ENCODE measurements around the gene MORN5.

The MORN5 gene

DNA sequence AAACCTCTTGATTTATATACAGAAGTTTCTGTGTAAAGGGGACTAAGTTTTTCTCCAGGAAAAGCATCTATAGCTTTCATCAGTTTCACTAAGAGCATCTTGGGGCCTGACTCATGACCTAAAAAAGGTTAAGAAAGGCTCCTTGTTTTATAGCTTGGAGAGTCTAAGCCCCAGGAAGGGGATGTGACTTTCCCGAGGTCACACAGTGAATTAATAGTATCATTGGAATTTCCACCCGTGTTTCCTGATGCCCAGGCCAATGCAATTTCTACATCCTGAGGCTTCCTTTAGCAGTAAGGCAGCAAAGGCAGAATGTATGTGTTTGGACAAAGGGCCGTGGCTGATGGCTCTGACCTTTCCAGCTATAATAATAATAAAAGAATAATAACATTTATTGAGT, 8.6 kb downstream of the MORN5 start:
- Histone ChIP-seq H3K27ac (ENCODE audit: low read depth, low read length) (no peak overlapping the region), H3K36me3 (ENCODE audit: control insufficient read depth, insufficient read depth, low read length) (no peaks in the 10 kb centered on the region), H3K27me3 (ENCODE audit: control insufficient read depth, insufficient read depth, low read length) (no peaks in the 10 kb centered on the region), H3K4me3 (ENCODE audit: low read length) (no peak overlapping the region), H3K9ac (ENCODE audit: low read length) (no peak overlapping the region), H3K4me1 (ENCODE audit: control insufficient read depth, insufficient read depth, low read length) (peaks cover 10% of the 10 kb centered on the region)

- Histone ChIP-seq H3K4me1 (ENCODE audit: control insufficient read depth, insufficient read depth, low read length) (no peaks in the 10 kb centered on the region), H3K4me3 (ENCODE audit: low read length) (no peak overlapping the region), H3K9ac (ENCODE audit: low read length) (no peak overlapping the region), H3K27me3 (ENCODE audit: control insufficient read depth, insufficient read depth, low read length) (no peaks in the 10 kb centered on the region), H3K27ac (ENCODE audit: low read depth, low read length) (no peak overlapping the region), H3K36me3 (ENCODE audit: control insufficient read depth, insufficient read depth, low read length) (no peaks in the 10 kb centered on the region)
Observed at GRCh38 chr9:122172131-122172530, 12.4 kb downstream of the MORN5 start.

DNA sequence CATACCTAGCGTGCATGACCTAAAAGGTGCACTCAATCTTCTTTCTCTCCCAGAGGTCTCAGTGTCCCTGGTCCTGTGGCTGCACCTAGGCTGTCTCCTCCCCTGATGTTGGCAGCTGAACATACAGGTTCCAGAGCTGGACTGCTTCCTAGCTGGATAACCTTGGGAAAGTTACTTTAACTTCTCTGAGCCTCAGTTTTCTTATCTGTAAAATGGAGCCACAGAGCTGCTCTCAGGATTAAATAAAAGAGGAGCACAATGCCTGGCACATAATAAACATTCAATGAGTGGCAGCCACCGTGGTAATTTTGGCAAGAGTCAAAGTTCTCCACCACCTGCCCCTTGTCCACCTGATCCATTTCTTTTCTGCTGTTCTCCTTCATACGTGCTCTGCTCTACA, 14.0 kb downstream of the MORN5 start:
- no peak overlapping the region for H3K9ac ChIP-seq (ENCODE audit: low read length)
- H3K27ac ChIP-seq (ENCODE audit: low read depth, low read length) = no peak overlapping the region
- no peaks in the 10 kb centered on the region for H3K27me3 ChIP-seq (ENCODE audit: control insufficient read depth, insufficient read depth, low read length)
- H3K4me3 ChIP-seq (ENCODE audit: low read length) = no peak overlapping the region
- no peaks in the 10 kb centered on the region for H3K36me3 ChIP-seq (ENCODE audit: control insufficient read depth, insufficient read depth, low read length)
- H3K4me1 ChIP-seq (ENCODE audit: control insufficient read depth, insufficient read depth, low read length) = no peaks in the 10 kb centered on the region

- H3K27me3 ChIP-seq (ENCODE audit: control insufficient read depth, insufficient read depth, low read length) = no peaks in the 10 kb centered on the region
- H3K4me3 ChIP-seq (ENCODE audit: low read length) = no peak overlapping the region
- no peak overlapping the region for H3K27ac ChIP-seq (ENCODE audit: low read depth, low read length)
- H3K9ac ChIP-seq (ENCODE audit: low read length) = no peak overlapping the region
- H3K36me3 ChIP-seq (ENCODE audit: control insufficient read depth, insufficient read depth, low read length) = no peaks in the 10 kb centered on the region
- H3K4me1 ChIP-seq (ENCODE audit: control insufficient read depth, insufficient read depth, low read length) = no peaks in the 10 kb centered on the region
Observed at GRCh38 chr9:122176916-122177315, 17.2 kb downstream of the MORN5 start.

DNA sequence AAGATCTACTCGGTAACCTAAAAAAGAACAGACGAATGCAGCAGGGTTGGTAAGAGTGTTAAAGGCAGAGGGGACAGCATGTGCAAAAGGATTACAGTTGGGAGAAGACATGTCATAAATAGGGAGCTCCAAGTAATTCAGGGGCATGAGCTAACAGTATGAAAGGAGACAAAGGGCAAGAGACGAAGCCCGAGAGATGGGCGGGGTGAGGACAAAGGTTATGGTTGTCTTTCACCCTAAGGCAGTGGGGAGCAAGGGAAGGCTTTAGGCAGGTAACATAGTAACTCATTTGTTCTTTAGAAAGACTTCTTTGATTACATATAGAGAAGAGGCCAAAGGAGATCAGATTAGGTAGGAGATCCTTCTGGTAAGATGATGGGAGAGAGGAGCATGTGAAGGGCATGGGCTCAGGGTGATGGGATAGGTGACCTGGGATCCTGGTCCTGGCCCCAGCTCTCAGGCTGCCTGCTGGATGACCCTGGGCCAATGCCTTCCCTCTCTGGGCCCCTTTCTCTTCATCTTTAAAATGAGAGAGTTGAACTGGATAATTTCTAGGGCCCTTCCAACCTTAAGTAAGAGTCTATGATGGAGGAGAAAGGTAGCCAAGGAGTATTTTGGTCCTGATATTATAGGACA, 19.5 kb downstream of the MORN5 start:
- Histone ChIP-seq H3K27me3 (ENCODE audit: control insufficient read depth, insufficient read depth, low read length) (no peaks in the 10 kb centered on the region), H3K36me3 (ENCODE audit: control insufficient read depth, insufficient read depth, low read length) (no peaks in the 10 kb centered on the region), H3K4me1 (ENCODE audit: control insufficient read depth, insufficient read depth, low read length) (no peaks in the 10 kb centered on the region), H3K9ac (ENCODE audit: low read length) (no peak overlapping the region), H3K27ac (ENCODE audit: low read depth, low read length) (no peak overlapping the region), H3K4me3 (ENCODE audit: low read length) (no peak overlapping the region)

GRCh38 chr9:122179690-122180074, 20.0 kb downstream of the MORN5 start:
- Histone ChIP-seq H3K4me3 (ENCODE audit: low read length) (no peak overlapping the region), H3K9ac (ENCODE audit: low read length) (no peak overlapping the region), H3K27ac (ENCODE audit: low read depth, low read length) (no peak overlapping the region), H3K36me3 (ENCODE audit: control insufficient read depth, insufficient read depth, low read length) (no peaks in the 10 kb centered on the region), H3K27me3 (ENCODE audit: control insufficient read depth, insufficient read depth, low read length) (no peaks in the 10 kb centered on the region), H3K4me1 (ENCODE audit: control insufficient read depth, insufficient read depth, low read length) (no peaks in the 10 kb centered on the region)

DNA sequence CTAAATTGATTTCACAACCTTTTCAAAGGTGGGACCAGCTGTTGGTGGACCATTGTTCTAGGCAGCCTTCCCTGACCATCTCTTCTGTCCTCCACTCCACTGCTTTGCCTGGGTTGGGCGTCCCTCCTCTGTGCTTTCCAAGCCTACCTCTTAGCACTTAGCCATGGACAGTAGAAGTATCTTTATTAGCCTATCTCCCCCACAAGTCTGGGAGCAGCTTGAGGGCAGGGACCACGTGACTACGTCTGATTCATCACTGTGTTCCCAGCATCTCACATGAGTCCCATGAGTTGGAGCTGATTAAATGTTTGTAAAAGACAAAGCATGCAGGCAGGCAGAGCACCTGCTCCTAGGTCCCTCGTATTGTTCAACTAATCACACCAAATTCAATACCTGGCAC, 20.9 kb downstream of the MORN5 start:
- Histone ChIP-seq H3K9ac (ENCODE audit: low read length) (no peak overlapping the region), H3K27ac (ENCODE audit: low read depth, low read length) (no peak overlapping the region), H3K27me3 (ENCODE audit: control insufficient read depth, insufficient read depth, low read length) (no peaks in the 10 kb centered on the region), H3K4me3 (ENCODE audit: low read length) (no peak overlapping the region), H3K36me3 (ENCODE audit: control insufficient read depth, insufficient read depth, low read length) (no peaks in the 10 kb centered on the region), H3K4me1 (ENCODE audit: control insufficient read depth, insufficient read depth, low read length) (no peaks in the 10 kb centered on the region)

DNA sequence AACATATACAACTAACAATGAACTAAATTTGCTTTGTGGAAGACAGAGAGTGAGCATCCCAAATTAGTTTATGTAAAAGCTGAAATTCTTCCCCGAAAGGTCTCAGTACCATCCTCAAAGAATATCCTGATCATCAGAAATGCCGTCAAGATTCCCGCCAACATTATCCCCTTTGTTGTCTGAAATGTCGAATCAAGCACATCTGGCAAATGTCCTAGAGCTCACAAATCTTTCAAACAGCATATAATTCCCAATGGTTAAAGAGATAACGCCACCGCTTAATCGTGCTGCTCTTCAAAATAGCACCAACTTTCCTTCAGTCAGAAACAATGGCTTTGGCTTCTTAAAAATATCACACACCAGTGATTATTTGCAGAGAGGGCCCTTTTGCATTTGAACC, 23.8 kb downstream of the MORN5 start:
- Histone ChIP-seq H3K27ac (ENCODE audit: low read depth, low read length) (no peak overlapping the region), H3K4me1 (ENCODE audit: control insufficient read depth, insufficient read depth, low read length) (no peaks in the 10 kb centered on the region), H3K4me3 (ENCODE audit: low read length) (no peak overlapping the region), H3K36me3 (ENCODE audit: control insufficient read depth, insufficient read depth, low read length) (no peaks in the 10 kb centered on the region), H3K27me3 (ENCODE audit: control insufficient read depth, insufficient read depth, low read length) (no peaks in the 10 kb centered on the region), H3K9ac (ENCODE audit: low read length) (no peak overlapping the region)

GRCh38 chr9:122184551-122184950, 24.8 kb downstream of the MORN5 start:
- H3K27me3 ChIP-seq (ENCODE audit: control insufficient read depth, insufficient read depth, low read length) = no peaks in the 10 kb centered on the region
- no peak overlapping the region for H3K27ac ChIP-seq (ENCODE audit: low read depth, low read length)
- no peak overlapping the region for H3K4me3 ChIP-seq (ENCODE audit: low read length)
- no peaks in the 10 kb centered on the region for H3K36me3 ChIP-seq (ENCODE audit: control insufficient read depth, insufficient read depth, low read length)
- H3K9ac ChIP-seq (ENCODE audit: low read length) = no peak overlapping the region
- no peaks in the 10 kb centered on the region for H3K4me1 ChIP-seq (ENCODE audit: control insufficient read depth, insufficient read depth, low read length)

DNA sequence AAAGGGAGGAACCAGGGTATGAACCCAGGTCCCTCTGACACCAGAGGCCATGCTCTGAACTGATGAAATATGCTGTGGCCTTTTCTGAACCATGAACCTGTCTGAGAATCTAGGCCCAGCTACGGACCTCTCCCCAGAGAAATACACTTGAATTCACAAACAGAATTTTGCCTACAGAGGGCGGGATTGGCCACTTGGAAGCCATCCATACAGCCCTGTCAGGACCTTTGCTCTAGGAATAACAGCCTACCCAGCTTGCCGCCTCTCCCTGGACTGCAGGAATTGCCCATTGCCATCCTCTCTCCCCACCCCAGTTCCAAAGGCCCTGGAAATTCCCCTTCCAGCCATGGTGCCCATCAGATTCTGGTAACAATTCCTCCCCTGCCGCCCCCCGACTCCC, 26.6 kb downstream of the MORN5 start:
- Histone ChIP-seq H3K4me1 (ENCODE audit: control insufficient read depth, insufficient read depth, low read length) (no peaks in the 10 kb centered on the region), H3K27me3 (ENCODE audit: control insufficient read depth, insufficient read depth, low read length) (no peaks in the 10 kb centered on the region), H3K9ac (ENCODE audit: low read length) (no peak overlapping the region), H3K36me3 (ENCODE audit: control insufficient read depth, insufficient read depth, low read length) (no peaks in the 10 kb centered on the region), H3K4me3 (ENCODE audit: low read length) (no peak overlapping the region), H3K27ac (ENCODE audit: low read depth, low read length) (no peak overlapping the region)

DNA sequence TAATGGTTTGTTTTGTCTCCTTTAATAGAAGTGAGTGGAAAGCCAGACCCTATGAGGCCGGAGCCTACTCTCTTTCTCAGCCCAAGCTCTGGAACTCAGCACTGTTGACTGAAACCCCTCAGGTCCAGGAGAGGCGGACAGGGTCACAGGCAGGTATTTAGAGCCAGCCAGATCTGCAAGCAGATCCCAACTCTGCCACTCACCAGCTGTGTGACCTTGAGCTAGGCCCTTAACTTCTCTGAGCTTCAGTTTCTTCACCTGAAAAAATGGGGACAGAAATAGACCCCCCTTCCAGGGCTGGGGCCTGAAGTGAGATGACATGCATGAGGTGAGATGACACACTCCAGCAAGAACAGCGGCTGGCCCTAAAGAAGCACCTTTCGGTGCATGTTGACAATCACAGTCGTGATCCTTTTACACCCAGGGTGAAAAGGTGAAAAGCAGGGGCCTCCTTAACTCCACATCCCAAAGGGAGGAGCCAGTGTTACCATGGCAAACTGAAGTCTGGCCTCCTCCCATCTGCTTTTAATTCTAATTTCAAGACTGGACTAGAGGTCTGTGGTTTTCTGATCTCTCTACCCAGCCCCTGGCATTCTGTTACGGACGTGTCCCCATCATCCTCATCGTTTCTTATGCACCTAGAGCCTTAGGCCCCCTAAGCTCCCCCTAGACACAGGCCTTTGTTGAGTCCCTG, 27.2 kb downstream of the MORN5 start:
- no peak overlapping the region for H3K9ac ChIP-seq (ENCODE audit: low read length)

GRCh38 chr9:122188369-122188768, 28.7 kb downstream of the MORN5 start:
- H3K27me3 ChIP-seq (ENCODE audit: control insufficient read depth, insufficient read depth, low read length) = no peaks in the 10 kb centered on the region

More for the DNA sequence above, 27.2 kb downstream of the MORN5 start:
- no peaks in the 10 kb centered on the region for H3K36me3 ChIP-seq (ENCODE audit: control insufficient read depth, insufficient read depth, low read length)
- H3K4me1 ChIP-seq (ENCODE audit: control insufficient read depth, insufficient read depth, low read length) = no peaks in the 10 kb centered on the region
- no peaks in the 10 kb centered on the region for H3K27me3 ChIP-seq (ENCODE audit: control insufficient read depth, insufficient read depth, low read length)
- H3K27ac ChIP-seq (ENCODE audit: low read depth, low read length) = no peak overlapping the region
- H3K4me3 ChIP-seq (ENCODE audit: low read length) = no peak overlapping the region

More at GRCh38 chr9:122188369-122188768, 28.7 kb downstream of the MORN5 start:
- no peaks in the 10 kb centered on the region for H3K4me1 ChIP-seq (ENCODE audit: control insufficient read depth, insufficient read depth, low read length)
- H3K36me3 ChIP-seq (ENCODE audit: control insufficient read depth, insufficient read depth, low read length) = no peaks in the 10 kb centered on the region
- H3K27ac ChIP-seq (ENCODE audit: low read depth, low read length) = no peak overlapping the region
- H3K9ac ChIP-seq (ENCODE audit: low read length) = no peak overlapping the region
- H3K4me3 ChIP-seq (ENCODE audit: low read length) = no peak overlapping the region

Measured in rectal smooth muscle tissue (tissue), 1 donor.